Hematopoietic multipotent progenitor cell treated with erythropoietin and hydrocortisone succinate and interleukin-3 and kit ligand, for 4 days (in vitro differentiated cells): ENCODE measurements around the gene NT5DC4.
A peak's percentile ranks its signal among the peaks of the same experiment; 100 is the strongest.

Source experiments
- DNase-seq: peaks from one replicate; pipeline ENCODE4 v3.0.0-alpha.2; 2015

The NT5DC4 gene

GRCh38 chr2:112720785-112721184 is at the start of gene NT5DC4:
TSS of gene NT5DC4 (plus strand) at chr2:112721020. CDS start at chr2:112721080, 60 bp downstream.
- no peak for DNase-seq

GRCh38 chr2:112671801-112672200 is 49.0 kb upstream of the NT5DC4 start:
- no peak for DNase-seq

GRCh38 chr2:112673008-112673407 is 47.8 kb upstream of the NT5DC4 start:
- DNase-seq = no peak

- peak; percentile 91 for DNase-seq
Observed at GRCh38 chr2:112674229-112674628, 46.6 kb upstream of the NT5DC4 start.

- no peak for DNase-seq
Observed at GRCh38 chr2:112679484-112679883, 41.3 kb upstream of the NT5DC4 start.

GRCh38 chr2:112680666-112681101 is 40.1 kb upstream of the NT5DC4 start:
- DNase-seq = no peak

GRCh38 chr2:112682101-112682500 is 38.7 kb upstream of the NT5DC4 start:
- DNase-seq = no peak

- peak; percentile 87 for DNase-seq
Observed at GRCh38 chr2:112683550-112684414, 37.0 kb upstream of the NT5DC4 start.

GRCh38 chr2:112684415-112684775 is 36.4 kb upstream of the NT5DC4 start:
- no peak for DNase-seq

- peak; percentile 67 for DNase-seq
Observed at GRCh38 chr2:112685271-112685884, 35.4 kb upstream of the NT5DC4 start.

GRCh38 chr2:112686348-112687217 is 34.2 kb upstream of the NT5DC4 start:
- peak; percentile 92 for DNase-seq

- no peak for DNase-seq
Observed at GRCh38 chr2:112687522-112687921, 33.3 kb upstream of the NT5DC4 start.

- DNase-seq = no peak
Observed at GRCh38 chr2:112688086-112688880, 32.5 kb upstream of the NT5DC4 start.

- peak; percentile 93 for DNase-seq
Observed at GRCh38 chr2:112690853-112691401, 29.9 kb upstream of the NT5DC4 start.

- no peak for DNase-seq
Observed at GRCh38 chr2:112691881-112692281, 28.9 kb upstream of the NT5DC4 start.

GRCh38 chr2:112692495-112692911 is 28.3 kb upstream of the NT5DC4 start:
- DNase-seq = peak; percentile 91

GRCh38 chr2:112692918-112693317 is 27.9 kb upstream of the NT5DC4 start:
- no peak for DNase-seq

GRCh38 chr2:112693596-112693995 is 27.2 kb upstream of the NT5DC4 start:
- DNase-seq = no peak

GRCh38 chr2:112694182-112694581 is 26.6 kb upstream of the NT5DC4 start:
- DNase-seq = no peak

GRCh38 chr2:112698834-112699515 is 21.8 kb upstream of the NT5DC4 start:
- DNase-seq = no peak

- DNase-seq = peak; percentile 84
Observed at GRCh38 chr2:112699984-112700667, 20.7 kb upstream of the NT5DC4 start.
